HCT116 (cell line): ENCODE measurements around the gene C9orf50. TPM values are rescaled to one million over a fixed set of nuclear protein-coding genes. Genes with fewer than 3 reads are reported as not detected.
"Not testable (repeated sequence)": the region's sequence is repeated elsewhere in the genome, so short reads cannot be mapped to it uniquely, and the experiment has no call there.

Experiments used
- ATAC-seq: fragments of 200-7000 bp; cut with Tn5 transposase; 2 replicates; pipeline ENCODE4 v1.9.1; 2020; ENCODE audit warnings: mild to moderate bottlenecking, moderate library complexity
- BruUV-seq: library from RNA; stranded (reverse); fragments of 400-500 nt; replicated peaks from 2 replicates; lab custom pipeline; 2021; lab: Mats Ljungman, UMichigan
- CTCF ChIA-PET: fragments of 300-600 bp; sonication (Branson Sonifier 250); formaldehyde crosslinking; loops from one replicate; lab custom pipeline; 2021; ENCODE audit warnings: antibody characterized with exemption; lab: Charles Lee
- POLR2A ChIA-PET: fragments of 300-600, 350-600 bp; sonication (Branson Sonifier 250); formaldehyde crosslinking; loops from one replicate; lab custom pipeline; 2021; ENCODE audit warnings: antibody characterized with exemption; lab: Charles Lee
- RAD21 ChIA-PET, 2 experiments: fragments of 300-600 bp; sonication (Branson Sonifier 250); formaldehyde crosslinking; loops; one replicate each; lab custom pipeline; 2023; ENCODE audit warnings: low total read pairs in 2 of 2; ENCODE audit not compliant: uncharacterized antibody in 2 of 2, unreplicated experiment in 2 of 2, low non-redundant PET in 1 of 2; lab: Charles Lee
- DNase-seq: peaks from one replicate; pipeline ENCODE4 v3.0.0-alpha.2; 2010; ENCODE audit warnings: low read depth, low spot score
- H2AFZ ChIP-seq: fragments of 200-600 bp; shearing (Covaris generic), sonication (generic); 2 replicates; pipeline ENCODE4 v1.6.1; 2017; ENCODE audit warnings: low read depth, mixed run types, mixed read lengths, antibody characterized with exemption, low read length; ENCODE audit not compliant: poor library complexity, severe bottlenecking
- H3K27ac ChIP-seq: 2 replicates; pipeline ENCODE4 v1.5.1; 2012; ENCODE audit warnings: low read depth, low read length
- H3K27me3 ChIP-seq: fragments of 200-600 bp; sonication (generic); 2 replicates; pipeline ENCODE4 v1.6.1; 2016; ENCODE audit warnings: mixed run types, low read length, mixed read lengths; ENCODE audit not compliant: insufficient read depth
- H3K36me3 ChIP-seq, 2 experiments: fragments of 200-500 bp in 1 of 2; fragments of 200-600 bp in 1 of 2; sonication (Bioruptor generic) in 1 of 2; sonication (generic) in 1 of 2; 2 replicates each; pipeline versions ENCODE4 v1.5.1 to v1.6.1; 2014 to 2016; ENCODE audit warnings: low read length in 2 of 2, inconsistent platforms in 1 of 2, mixed read lengths in 1 of 2, mixed run types in 1 of 2; ENCODE audit not compliant: insufficient read depth in 2 of 2, control insufficient read depth in 1 of 2
- H3K4me1 ChIP-seq, 2 experiments: fragments of 200-600 bp in 1 of 2; sonication (generic) in 1 of 2; 2 replicates each; pipeline versions ENCODE4 v1.5.1 to v1.6.1; 2012 to 2017; ENCODE audit warnings: low read length in 2 of 2, inconsistent platforms in 1 of 2, mild to moderate bottlenecking in 1 of 2, mixed read lengths in 1 of 2, mixed run types in 1 of 2, moderate library complexity in 1 of 2; ENCODE audit not compliant: insufficient read depth in 2 of 2, control insufficient read depth in 1 of 2
- H3K4me2 ChIP-seq: fragments of 200-600 bp; sonication (generic); 2 replicates; pipeline ENCODE4 v1.6.1; 2017; ENCODE audit warnings: mixed run types, low read length, mixed read lengths
- H3K4me3 ChIP-seq, 2 experiments: fragments of 200-600 bp in 1 of 2; sonication (generic) in 1 of 2; replicated peaks in 1 of 2; 2 replicates each; pipeline ENCODE4 v1.5.1; 2011 to 2016; ENCODE audit warnings: low read length in 2 of 2, control low read depth in 1 of 2, low read depth in 1 of 2, mild to moderate bottlenecking in 1 of 2, mixed read lengths in 1 of 2, mixed run types in 1 of 2
- H3K79me2 ChIP-seq: fragments of 200-600 bp; sonication (generic); 2 replicates; pipeline ENCODE4 v1.6.1; 2017; ENCODE audit warnings: mild to moderate bottlenecking, mixed run types, low read length, moderate library complexity, mixed read lengths; ENCODE audit not compliant: insufficient read depth
- H3K9ac ChIP-seq: fragments of 200-600 bp; sonication (generic); 2 replicates; pipeline ENCODE4 v1.6.1; 2016; ENCODE audit warnings: low read length, mixed read lengths
- H3K9me2 ChIP-seq: fragments of 200-600 bp; sonication (generic), shearing (Covaris generic); 2 replicates; pipeline ENCODE4 v1.6.1; 2017; ENCODE audit warnings: mixed run types, mild to moderate bottlenecking, moderate library complexity; ENCODE audit not compliant: insufficient read depth
- H3K9me3 ChIP-seq, 2 experiments: fragments of 200-500 bp in 1 of 2; fragments of 200-600 bp in 1 of 2; sonication (Bioruptor generic) in 1 of 2; sonication (generic) in 1 of 2; 2 replicates each; pipeline ENCODE4 v1.6.1; 2014 to 2017; ENCODE audit warnings: low read length in 2 of 2, mixed read lengths in 2 of 2, inconsistent platforms in 1 of 2, low read depth in 1 of 2, mild to moderate bottlenecking in 1 of 2, mixed run types in 1 of 2, moderate library complexity in 1 of 2; ENCODE audit not compliant: control insufficient read depth in 1 of 2, insufficient read depth in 1 of 2
- H4K20me1 ChIP-seq: fragments of 200-600 bp; sonication (generic), shearing (Covaris generic); 2 replicates; pipeline ENCODE4 v1.6.1; 2017; ENCODE audit warnings: mixed run types, mild to moderate bottlenecking, moderate library complexity; ENCODE audit not compliant: insufficient read depth
- CBX3 ChIP-seq: IDR thresholded peaks from 2 replicates; pipeline ENCODE4 v1.6.1; 2012; ENCODE audit warnings: low read depth
- JUND ChIP-seq: IDR thresholded peaks from 2 replicates; pipeline ENCODE4 v1.6.1; 2012
- POLR2AphosphoS5 ChIP-seq: IDR thresholded peaks from 2 replicates; pipeline ENCODE4 v1.6.1; 2011; ENCODE audit warnings: mild to moderate bottlenecking, low read depth, low read length, moderate library complexity
- REST ChIP-seq: IDR thresholded peaks from 2 replicates; pipeline ENCODE4 v1.6.1; 2012; ENCODE audit warnings: low read depth
- TCF7L2 ChIP-seq: IDR thresholded peaks from 2 replicates; pipeline ENCODE4 v1.7.0; 2011; ENCODE audit warnings: borderline replicate concordance, inconsistent platforms; ENCODE audit not compliant: insufficient read depth, insufficient read length; ENCODE audit errors: extremely low read depth
- intact Hi-C: fragments of 100-400 bp; cut with micrococcal nuclease; formaldehyde crosslinking; loops from 2 replicates; pipeline ENCODE4 v1.10.0; 2022
- total RNA-seq: library from RNA; stranded (reverse); gene quantifications from one replicate; pipeline ENCODE4 v1.2.1, GENCODE V29; 2021; ENCODE audit not compliant: unreplicated experiment

Gene C9orf50
- total RNA-seq, 1 experiment from 2014 or later, result not detected

GRCh38 chr9:129637102-129637501, 16.2 kb upstream of the C9orf50 start:
- no peak overlapping the region for H3K9ac ChIP-seq
- H4K20me1 ChIP-seq, result peaks cover 5% of the 10 kb centered on the region; the same call in 1 of the 2 replicates
- H2AFZ ChIP-seq, result no peak overlapping the region

GRCh38 chr9:129636343-129636742, 15.4 kb upstream of the C9orf50 start:
- RAD21 ChIA-PET, H3K4me2 ChIP-seq, H4K20me1 ChIP-seq, H3K9ac ChIP-seq, H2AFZ ChIP-seq, CTCF ChIA-PET, H3K9me2 ChIP-seq, H3K27me3 ChIP-seq, DNase-seq, intact Hi-C loops, H3K27ac ChIP-seq, H3K4me3 ChIP-seq, ATAC-seq, BruUV-seq, H3K9me3 ChIP-seq: not testable (repeated sequence)
- peaks cover 10 to 11% of the 10 kb centered on the region in 2 experiments; a peak in 3 of 4 replicates for H3K4me1 ChIP-seq
- peaks cover 39 to 51% of the 10 kb centered on the region in 2 experiments for H3K36me3 ChIP-seq
- POLR2A ChIA-PET, result interaction anchor here (1.0 kb wide), 1 partner anchor 9 kb away, joined by 3 read pairs; no protein-coding TSS in a partner anchor
- peaks cover 83% of the 10 kb centered on the region for H3K79me2 ChIP-seq

More at GRCh38 chr9:129637102-129637501, 16.2 kb upstream of the C9orf50 start:
- ChIA-PET RAD21 (no interaction called here), CTCF (interaction anchor here (1.0 kb wide), 1 partner anchor 13 kb away, joined by 3 read pairs; no protein-coding TSS in a partner anchor), POLR2A (interaction anchor here (1.0 kb wide), 1 partner anchor 10 kb away, joined by 3 read pairs; no protein-coding TSS in a partner anchor)
- Histone ChIP-seq H3K36me3 (peaks cover 37 to 46% of the 10 kb centered on the region in 2 experiments), H3K79me2 (peaks cover 81% of the 10 kb centered on the region), H3K4me3 (no peak overlapping the region), H3K9me2 (no peaks in the 10 kb centered on the region), H3K9me3 (no peaks in the 10 kb centered on the region), H3K27me3 (no peaks in the 10 kb centered on the region), H3K27ac (no peak overlapping the region), H3K4me1 (peaks cover 10 to 11% of the 10 kb centered on the region in 2 experiments; a peak in 3 of 4 replicates), H3K4me2 (no peak overlapping the region)
- no peak for ATAC-seq
- no peak for DNase-seq
- intact Hi-C loops, result no loop called here
- no TSS peak for BruUV-seq
- TF ChIP-seq CBX3, result no peak
- TF ChIP-seq POLR2AphosphoS5, result peak; percentile 53; the same call in 1 of the 2 replicates
- TF ChIP-seq TCF7L2, result no peak
- no peak for TF ChIP-seq JUND
- TF ChIP-seq REST, result no peak
